GM12891 (cell line): ENCODE measurements around the gene PNLDC1.

ENCODE experiments used
- POLR2A ChIP-seq: IDR thresholded peaks from 2 replicates; pipeline ENCODE4 v1.6.1; 2011; ENCODE audit warnings: low read depth, low read length, control low read depth
- POLR2AphosphoS5 ChIP-seq: IDR thresholded peaks from 2 replicates; pipeline ENCODE4 v1.6.1; 2011; ENCODE audit warnings: low read depth, low read length, control low read depth
- TAF1 ChIP-seq: IDR thresholded peaks from 2 replicates; pipeline ENCODE4 v1.6.1; 2011; ENCODE audit warnings: low read depth, low read length, control low read depth

GRCh38 chr6:159815410-159815809, 15.3 kb downstream of the PNLDC1 start:
- no peak for TF ChIP-seq POLR2A
- TF ChIP-seq POLR2AphosphoS5: no peak
- no peak for TF ChIP-seq TAF1
